Dedifferentiated amniotic fluid mesenchymal stem cell (primary cell): ENCODE measurements around the gene FGF1.

Source experiments
- DNase-seq: peaks from one replicate; pipeline ENCODE4 v3.0.0-alpha.2; 2016; ENCODE audit errors: extremely low spot score

The FGF1 gene

DNA sequence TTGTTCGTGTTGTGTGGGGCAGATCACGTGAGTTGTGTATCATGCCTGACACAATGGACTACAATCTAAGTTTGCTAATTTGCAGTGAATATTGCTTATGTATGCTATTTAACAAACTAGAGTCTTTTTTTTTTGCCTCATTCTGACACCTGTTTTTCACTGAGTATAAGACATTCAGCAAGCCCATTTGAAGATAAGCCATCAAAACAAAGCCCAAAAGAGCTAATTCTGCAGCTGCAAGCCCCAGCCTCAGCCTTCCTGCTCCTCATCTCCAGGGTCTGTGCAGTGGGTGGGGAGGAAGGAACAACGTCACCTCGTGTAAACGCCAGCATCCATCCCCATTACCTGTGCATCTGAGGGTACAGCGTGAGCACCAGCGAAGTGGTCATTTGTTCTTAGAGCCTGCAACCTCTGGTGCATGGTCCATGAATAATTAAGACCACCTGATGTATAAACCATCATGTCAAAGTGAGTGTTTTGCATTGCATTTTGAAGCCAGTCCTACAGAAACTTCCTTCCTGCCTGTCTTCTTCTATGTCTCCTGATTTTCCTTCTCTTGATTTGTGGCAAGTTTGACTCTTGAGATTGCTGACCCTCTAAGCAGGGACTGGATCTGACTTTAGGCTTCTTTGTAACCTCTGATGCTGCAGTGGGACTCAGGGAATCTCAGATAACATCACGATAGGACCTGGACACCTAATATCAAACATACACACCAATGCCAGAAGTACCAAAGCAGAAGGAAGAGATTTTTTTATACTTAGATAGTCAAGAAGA lies 73.2 kb downstream of the FGF1 start:
- no peak for DNase-seq

DNA sequence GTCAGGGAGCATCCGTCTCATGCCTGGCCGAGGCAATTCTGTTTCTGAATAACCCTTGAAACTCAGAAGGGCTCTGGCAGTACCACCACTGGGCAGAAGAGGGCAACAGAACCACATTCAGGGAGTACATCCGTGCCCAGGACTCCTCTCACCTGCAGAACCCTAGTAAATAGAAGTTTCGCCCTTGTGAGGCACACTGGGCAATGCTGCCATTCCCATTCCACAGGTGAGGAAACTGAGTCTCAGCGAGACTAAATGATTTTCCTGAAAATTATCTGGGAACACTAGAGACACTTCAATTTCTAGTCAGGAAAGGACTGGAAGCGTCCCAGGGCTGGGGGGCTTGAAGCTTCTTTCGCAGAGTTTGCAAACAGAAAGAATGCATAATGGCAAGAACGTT lies 74.7 kb downstream of the FGF1 start:
- DNase-seq = peak; percentile 39

DNA sequence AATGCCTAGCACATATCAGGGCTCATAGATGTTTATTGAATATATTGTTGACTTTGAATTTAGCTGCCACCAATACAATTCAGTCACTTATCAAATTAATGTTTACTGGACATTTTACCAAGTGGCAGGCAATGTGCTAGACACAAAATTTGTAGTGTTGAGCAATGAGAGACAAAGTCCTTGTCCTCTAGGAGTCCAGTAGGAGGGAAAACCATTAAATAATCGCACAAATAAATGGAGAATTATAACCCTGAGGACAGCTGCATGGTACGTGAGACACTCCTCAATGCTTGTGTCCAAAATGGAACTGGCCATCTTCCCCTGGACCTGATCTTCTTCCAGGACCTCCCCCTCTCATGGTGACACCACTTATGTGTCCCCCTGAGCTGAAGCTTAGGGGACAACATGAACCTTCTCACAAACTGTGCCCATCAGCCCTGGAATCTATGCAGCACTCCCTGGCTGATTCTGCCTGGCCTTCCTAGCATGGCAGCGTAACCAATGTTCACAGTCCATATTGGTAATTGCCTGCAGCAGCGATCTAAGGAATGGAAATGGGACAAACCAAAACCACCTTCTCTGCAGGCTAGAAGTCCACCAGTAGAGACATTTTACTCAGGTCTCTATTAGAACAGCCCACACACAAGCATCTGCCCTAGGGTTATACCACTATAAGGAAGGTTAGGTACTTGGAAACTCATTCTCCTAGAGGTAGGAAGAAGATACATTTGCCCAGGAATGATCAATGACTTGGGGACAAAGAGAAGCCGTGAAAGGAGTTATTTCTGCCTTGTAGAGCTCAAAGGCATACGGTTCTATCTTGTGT lies 75.5 kb downstream of the FGF1 start:
- no peak for DNase-seq

DNA sequence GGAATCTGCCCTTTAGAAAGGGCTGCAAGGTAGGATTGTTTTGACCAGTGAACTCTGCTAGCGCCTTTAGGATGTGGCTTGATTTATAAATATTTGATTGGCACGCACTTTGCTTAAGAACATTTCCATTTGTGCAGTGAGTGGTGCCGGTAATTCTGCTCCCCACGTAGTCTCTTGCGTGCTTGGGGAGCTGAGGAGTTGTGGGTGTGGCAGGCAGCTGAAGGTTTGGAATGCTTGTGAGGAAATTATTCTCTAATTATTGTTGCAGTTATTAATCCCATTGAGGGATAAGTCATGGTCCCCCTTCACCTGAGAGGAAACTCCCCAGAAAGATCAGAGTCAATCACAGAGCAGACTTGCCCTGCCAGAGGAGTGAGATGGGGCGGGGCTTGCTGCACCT lies 76.7 kb downstream of the FGF1 start:
- DNase-seq = no peak

DNA sequence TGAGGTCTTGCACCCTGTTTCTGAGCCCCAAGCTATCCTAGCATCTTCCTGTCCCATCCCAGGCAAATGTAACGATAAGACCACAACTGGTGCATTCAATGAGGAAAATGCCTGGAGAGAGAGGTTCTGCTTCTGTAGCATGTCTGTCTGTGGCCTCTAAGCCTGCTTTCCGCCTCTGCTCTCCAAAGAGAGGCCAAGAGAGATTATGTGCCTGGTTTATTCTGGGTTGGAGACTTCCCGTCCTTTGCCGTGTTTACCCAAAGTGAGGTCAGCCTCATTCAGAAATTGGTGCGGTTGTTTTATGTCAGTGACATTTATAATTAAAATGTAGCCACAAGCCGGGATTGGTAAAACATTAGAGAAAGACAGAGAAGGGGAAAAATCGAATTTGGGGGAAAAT lies 77.8 kb downstream of the FGF1 start:
- no peak for DNase-seq

DNA sequence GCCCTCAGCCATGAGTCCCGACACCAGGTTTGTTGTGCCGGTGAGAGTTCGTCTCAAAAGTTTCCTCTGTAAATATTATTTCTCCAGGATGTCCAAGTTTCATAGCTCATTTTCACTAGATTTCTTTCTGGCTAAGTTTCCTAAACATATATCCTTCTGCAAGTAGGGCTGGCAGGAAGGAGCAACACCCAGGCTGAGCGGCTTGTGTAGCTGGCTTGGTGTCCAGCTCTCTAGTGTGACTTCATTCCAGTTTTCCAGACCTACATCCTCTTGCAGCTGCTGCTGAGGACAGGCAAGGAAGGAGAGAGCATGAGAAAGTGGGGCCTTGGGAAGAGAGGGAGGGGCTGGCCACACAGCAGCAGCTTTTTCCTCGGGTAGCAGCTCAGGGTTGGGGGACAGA lies 80.3 kb downstream of the FGF1 start:
- DNase-seq = no peak

DNA sequence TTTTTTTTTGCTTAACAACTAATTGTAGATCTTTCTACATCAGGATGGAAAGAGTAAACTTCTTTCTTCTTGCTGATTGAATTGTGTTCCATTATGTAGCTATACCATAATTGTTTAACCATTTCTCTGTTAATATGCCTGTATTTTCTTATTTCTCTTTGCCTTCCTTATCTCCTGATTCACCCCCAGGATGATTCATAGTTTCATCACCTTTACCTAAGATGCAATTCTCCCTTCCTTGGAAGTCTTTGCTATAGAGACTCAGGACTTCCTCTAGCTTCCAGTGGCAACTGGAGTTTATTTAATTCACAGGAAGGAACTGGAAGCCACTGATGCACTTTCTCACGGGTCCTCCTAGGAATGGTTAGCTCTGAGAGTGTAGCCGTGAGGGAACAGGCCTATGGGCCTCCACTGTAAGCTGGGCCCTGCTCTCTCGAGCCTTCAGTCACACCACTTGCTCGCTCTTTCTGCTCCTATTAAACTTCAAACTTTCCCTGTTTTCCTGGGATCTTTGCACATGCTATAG lies 83.1 kb downstream of the FGF1 start:
- no peak for DNase-seq

DNA sequence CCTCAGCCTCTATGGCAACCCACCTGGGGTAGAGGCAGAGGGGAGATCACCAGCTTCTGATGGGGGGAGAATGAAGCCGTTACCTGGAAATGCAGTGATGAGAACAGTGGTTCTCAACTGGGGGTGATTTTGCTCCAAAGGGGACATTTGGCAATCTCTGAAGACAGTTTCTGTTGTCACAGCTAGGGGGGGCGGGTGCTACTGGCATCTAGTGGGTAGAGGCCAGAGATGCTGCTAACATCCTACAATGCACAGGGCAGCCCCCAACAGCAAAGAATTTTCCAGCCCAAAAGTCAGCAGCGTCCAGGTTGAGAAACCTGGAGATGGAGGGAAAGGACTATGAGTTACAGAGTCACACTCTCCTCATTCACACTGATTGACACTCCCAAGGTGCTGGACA lies 84.5 kb downstream of the FGF1 start:
- DNase-seq = no peak

DNA sequence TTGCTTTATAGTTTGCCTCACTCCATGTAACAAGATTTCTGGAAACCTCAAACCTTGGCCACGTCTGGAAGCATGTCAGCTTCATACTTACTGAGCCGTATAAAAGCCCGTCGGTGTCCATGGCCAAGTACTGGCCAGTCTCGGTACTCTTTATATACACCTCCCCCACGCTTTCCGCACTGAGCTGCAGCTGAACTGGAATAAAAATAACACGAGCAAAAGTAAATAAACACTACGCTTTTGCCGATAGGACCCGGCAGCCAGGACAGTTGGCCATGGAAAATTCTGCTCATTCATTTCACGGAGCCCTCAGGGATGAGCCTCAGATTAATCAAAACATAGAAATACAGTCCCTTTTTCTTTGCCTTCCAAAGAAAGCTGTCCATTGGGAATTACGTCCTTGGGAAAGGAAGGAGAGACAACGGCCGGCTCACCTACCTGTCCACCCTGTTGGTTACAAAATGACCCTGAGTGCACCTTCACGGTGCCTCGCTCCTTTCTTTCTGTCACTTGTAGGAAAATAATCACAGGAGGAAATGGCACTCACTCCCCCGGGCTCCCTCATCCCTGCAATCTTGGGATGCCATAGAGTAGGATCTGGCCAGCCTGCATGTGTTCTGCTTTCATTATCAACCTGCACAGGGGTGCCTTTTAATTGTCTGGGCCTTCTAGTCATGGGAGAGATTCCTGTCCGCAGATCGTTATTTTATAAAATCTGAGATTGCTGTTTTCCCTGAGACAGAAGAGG lies 85.1 kb downstream of the FGF1 start:
- DNase-seq = peak; percentile 68

DNA sequence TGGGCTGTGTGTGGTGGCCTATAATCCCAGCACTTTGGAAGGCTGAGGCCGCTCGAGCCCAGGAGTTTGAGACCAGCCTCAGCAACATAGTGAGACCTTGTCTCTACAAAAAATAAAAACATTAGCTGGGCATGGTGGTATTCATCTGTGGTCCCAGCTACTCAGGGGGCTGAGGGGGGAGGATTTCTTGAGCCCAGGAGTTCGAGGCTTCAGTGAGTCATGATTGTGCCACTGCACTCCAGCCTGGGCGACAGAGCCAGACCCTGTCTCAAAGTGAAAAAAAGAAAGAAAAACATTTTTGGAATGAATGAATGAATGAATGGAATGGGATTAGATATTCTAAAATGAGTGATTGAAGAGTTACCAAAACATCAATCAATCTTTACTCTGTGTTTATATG lies 85.8 kb downstream of the FGF1 start:
- DNase-seq = no peak

DNA sequence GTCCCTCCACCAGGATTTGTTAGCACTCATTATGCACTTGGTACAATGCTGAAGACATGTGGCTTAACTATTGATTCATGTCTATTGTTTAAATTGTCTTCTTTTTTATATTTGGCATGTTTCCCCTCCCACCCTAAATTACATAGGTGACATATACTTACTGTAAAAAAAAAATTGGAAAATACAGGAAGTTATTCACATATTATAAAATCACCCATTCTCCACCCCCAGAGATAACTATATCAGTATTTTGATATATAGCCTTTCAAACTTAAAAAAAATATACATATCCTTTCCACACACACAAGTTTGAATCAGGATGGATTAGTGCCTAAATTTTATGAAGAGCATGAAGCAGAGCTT lies 87.6 kb downstream of the FGF1 start:
- no peak for DNase-seq

DNA sequence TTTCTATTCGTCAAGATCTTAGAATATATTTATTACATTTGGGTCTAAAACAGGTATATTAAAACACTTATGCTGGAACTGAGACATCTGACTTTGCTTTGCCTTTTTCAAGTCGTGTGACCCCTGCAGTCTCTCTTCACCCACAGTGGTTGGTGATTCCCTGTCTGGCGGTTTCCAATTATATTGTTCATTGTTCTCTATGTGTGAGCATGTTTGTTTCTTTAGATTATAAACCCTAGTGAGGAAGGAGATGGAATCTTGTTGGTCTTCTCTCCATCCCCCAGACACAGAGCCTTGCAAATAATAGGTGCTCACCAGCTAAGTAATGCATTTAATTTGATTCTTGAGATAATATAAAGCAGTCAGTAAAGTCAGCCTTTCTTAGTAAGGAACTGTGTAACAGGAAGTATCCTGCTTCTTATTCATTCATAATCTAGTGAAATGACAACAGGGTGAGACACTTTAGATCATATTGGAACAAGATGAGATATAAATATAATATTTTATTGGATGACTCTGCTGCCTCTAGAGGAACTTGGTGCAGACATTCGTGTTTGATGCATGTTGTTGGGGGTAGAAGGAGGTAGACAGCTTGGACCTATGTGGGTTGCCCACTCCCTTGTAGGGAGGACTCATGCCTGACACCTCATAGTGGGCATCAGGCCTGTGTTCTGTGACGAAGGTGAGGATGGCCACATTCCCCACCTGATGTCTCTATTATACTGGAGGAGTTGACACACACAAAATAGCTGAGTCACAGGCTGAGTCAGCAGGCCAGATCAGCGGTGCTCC lies 88.1 kb downstream of the FGF1 start:
- DNase-seq = peak; percentile 62

DNA sequence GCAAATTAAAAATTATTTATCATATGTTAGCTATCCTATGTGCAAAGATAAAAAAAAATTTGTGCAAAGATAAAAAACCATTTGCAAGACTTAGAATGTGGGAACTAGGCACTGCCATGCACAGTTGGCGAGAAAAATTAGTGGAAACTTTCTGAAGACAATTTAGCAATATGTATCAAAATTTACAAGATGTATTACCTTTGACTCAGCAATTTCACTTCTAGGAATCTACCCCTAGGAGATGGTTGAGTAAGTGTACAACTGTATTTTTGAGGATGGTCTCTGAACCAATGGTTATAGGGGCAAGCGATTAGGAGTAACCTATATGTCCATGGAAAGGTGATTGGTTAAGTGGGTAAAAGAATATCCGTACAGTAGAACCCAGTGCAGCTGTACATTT lies 88.9 kb downstream of the FGF1 start:
- DNase-seq = no peak

DNA sequence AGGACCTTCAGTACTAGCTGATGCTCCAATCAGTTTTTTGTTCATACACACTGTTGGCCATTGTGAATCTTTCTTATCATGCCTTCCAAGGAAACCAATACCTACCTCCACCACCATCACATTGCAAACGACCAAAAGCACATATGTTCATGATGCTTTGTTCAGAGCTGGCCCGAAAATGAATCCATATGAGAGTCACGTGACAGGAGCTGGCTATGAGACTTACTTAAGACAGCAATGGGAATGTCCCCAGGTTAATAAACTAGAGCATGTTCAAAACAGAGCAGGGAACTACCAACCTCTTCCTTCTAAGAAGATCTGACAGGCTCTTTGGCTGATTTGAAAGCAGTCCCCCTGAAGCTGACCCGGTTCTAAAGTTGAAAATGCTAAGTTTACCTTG lies 93.5 kb downstream of the FGF1 start:
- DNase-seq = no peak

DNA sequence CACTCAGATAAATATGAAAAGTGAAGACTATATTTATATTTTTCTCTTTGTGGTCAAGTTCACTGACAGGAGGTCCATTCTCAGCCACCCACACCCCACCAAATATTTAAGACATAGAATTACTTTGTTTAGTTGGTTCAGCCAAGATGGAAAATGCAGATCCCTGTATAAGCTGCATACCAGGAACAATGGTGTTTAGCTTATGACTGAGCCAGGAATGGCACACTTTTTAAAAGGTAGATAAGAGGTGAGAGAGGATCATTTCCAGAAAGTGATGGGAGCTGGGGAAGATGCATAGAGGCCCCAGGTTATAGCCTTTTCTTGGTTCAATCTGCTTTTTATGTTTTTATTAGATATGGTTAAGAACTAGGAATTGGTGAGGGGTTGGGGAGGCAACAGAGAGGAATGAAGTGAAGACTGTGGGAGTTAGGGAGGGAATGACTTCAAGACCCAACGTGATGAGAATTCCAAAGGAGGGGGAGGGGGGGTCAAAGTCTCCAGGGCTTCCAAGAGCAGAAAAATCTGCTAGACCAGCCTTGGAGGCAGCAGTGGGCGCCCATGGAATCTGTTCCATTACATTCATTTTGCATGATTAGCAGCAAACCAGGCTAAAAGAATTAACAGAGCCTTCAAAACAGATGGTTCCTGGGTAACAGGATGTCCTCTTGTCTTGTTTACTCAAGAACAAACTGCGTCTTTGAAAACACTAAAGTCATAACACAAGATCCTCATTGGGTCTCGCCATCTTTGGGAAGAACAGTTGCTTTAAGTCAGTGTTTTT lies 95.2 kb downstream of the FGF1 start:
- no peak for DNase-seq

DNA sequence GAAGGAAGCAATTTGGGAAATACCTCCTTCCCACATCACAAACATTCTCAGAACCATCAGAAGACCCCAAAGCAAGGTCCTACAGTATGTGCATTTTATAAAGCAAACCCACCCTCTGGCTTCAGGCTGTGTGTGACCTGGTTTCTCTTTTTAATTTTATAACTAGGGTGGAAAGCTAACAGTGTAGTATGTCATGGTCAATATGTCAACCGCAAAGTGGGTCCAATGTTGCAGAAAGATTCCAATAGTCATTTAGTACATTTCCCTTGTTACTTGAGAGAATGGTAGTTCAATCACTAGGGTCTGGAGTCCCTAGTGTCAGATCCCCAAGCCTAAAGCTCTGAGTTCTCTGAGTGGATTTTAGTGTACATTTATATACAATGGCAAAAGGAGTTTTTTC lies 96.2 kb downstream of the FGF1 start:
- DNase-seq = no peak

DNA sequence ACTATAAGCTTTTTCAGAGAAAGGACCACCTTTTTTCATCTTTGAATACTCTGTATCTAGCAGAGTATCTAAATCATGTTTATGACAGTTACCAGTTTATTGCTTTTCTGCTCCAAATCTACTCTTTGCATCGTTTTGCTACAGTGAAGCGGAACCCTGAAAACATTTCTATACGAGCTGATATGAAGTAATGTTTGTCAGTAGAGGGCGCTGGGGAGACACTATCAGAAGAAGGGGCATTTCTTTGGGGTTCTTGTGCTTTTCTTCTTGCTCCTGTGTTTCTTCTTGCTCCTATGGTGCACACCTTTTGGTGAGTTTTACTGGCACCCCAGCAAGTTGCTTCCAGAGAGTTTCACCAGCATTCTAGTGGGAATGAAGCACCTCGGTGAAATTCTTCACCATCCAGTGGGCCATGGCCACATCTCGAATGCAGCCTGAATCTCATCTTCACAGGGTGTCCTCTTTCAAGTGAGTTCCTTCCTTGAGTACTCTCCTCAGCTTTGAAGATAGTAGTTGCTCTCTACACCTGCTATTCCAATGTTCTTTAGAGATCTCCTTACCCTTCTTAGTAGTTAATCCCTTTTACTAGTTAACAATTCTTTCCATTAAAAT lies 98.4 kb downstream of the FGF1 start:
- DNase-seq = no peak

DNA sequence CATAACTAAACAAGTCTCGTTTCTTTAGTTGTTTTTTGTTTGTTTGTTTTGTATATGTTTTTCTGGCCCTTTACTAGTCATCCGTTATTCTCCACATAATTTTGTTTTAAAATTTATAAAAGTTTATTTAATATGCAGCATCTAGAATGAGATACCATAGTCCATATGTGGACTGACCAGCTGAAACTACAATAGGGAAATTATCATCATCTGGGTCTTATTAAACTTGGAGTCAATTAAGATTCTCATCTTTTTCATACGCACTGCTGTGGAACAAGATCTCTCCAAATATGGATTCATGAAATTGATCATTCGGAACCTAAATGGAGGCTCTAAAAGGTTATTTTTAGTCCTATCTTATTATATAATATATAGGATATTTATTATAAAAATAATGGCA lies 99.3 kb downstream of the FGF1 start:
- DNase-seq = no peak

DNA sequence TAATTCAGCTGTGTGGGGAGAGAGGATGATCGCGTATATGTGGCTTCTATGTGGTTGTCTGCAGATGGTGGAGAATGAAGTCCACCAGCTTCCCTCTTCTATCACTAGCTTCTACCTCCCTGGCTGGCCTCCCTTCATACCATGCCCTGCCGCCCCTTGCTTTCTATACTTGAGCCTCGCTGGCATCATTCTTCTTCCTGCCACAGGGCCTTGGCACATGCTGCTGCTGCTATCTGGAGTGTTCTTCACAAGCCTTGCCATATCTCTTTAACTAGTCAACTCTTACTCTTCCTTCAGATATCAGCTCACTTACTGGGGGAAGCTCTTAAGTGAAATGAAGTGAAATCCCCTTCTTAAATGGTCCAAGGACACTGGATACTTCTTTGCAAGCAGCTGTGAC lies 100.4 kb downstream of the FGF1 start:
- no peak for DNase-seq

DNA sequence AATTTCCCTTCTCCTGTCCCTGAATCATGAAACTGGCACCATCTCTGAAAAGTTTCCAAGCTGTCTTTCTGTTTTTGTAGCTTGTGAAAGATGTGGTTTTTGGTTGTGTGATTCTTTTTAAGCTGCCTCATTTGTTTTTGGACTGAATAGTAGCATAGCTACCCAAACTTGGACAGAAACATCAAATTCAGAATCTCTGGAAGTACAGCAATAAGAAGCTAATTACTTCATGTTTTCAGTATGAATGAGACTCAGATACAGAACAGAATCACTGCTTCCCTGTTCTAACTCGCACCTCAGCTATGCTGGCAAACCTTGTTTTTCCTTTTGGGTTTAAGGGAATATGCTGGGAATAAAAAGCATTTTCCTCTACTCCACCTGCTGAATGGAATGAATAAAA lies 101.0 kb downstream of the FGF1 start:
- no peak for DNase-seq
